ENCODE measurements around the gene GPATCH11.

DNA sequence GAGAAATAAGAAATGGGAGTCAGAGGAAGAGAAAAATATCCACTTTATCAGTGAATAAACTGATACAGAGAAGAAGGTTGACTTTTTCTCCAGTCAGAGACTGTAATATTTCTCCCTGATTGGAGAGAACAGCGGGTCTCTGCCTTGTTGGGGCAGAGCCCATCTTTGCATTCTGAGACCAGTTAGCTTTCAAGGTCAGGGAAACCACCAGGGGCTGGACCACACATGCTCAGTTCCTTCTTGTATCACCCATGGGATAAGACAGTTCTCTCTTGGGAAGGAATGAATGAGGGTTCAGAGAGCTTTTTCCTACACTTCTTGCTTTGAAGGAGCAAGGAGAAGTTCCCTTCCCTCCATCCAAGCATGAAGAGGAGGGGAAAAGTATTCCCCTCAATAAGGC, 12.2 kb downstream of the GPATCH11 start:
- TF ChIP-seq, protein P1, sequence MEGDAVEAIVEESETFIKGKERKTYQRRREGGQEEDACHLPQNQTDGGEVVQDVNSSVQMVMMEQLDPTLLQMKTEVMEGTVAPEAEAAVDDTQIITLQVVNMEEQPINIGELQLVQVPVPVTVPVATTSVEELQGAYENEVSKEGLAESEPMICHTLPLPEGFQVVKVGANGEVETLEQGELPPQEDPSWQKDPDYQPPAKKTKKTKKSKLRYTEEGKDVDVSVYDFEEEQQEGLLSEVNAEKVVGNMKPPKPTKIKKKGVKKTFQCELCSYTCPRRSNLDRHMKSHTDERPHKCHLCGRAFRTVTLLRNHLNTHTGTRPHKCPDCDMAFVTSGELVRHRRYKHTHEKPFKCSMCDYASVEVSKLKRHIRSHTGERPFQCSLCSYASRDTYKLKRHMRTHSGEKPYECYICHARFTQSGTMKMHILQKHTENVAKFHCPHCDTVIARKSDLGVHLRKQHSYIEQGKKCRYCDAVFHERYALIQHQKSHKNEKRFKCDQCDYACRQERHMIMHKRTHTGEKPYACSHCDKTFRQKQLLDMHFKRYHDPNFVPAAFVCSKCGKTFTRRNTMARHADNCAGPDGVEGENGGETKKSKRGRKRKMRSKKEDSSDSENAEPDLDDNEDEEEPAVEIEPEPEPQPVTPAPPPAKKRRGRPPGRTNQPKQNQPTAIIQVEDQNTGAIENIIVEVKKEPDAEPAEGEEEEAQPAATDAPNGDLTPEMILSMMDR (IDR thresholded peaks at IDR 0.05; ENCODE audit: low read length): no peak
- no peak for TF ChIP-seq EZH2 (optimal IDR thresholded peaks at IDR 0.05; ENCODE audit: low read depth, low read length)

All from MM.1S (cell line).